IMR-90 (cell line): ENCODE measurements around the gene CAMTA1. TPM values are rescaled to one million over a fixed set of nuclear protein-coding genes. Genes with fewer than 3 reads are reported as not detected.

Source experiments
- ATAC-seq: fragments of 200-7000 bp; cut with Tn5 transposase; 2 replicates; pipeline ENCODE4 v1.9.1; 2020; ENCODE audit warnings: low read depth, mild to moderate bottlenecking, moderate library complexity
- BruUV-seq: library from RNA; stranded (reverse); fragments of 400-500 nt; replicated peaks from 2 replicates; lab custom pipeline; 2021; lab: Mats Ljungman, UMichigan
- CTCF ChIA-PET: fragments of 300-600 bp; formaldehyde crosslinking; extraction: SDS; loops from one replicate; lab custom pipeline; 2021; ENCODE audit warnings: antibody characterized with exemption; lab: Yijun Ruan, JAX
- POLR2A ChIA-PET: fragments of 300-600 bp; sonication (Branson Sonifier 250); formaldehyde crosslinking; loops from one replicate; lab custom pipeline; 2022; ENCODE audit warnings: antibody characterized with exemption; ENCODE audit not compliant: unreplicated experiment; lab: Charles Lee
- DNase-seq: peaks from one replicate; pipeline ENCODE4 v3.0.0; 2013
- H2AFZ ChIP-seq: replicated peaks from 2 replicates; pipeline ENCODE3; 2013; ENCODE audit warnings: low read length, mild to moderate bottlenecking; ENCODE audit not compliant: poor library complexity
- H2AK5ac ChIP-seq: 2 replicates; pipeline ENCODE4 v1.6.1; 2013; ENCODE audit warnings: low read depth, low read length, inconsistent platforms
- H2AK9ac ChIP-seq: replicated peaks from 2 replicates; pipeline ENCODE3; 2013; ENCODE audit warnings: mild to moderate bottlenecking, low read depth, low read length, moderate library complexity; ENCODE audit not compliant: poor library complexity
- H2BK120ac ChIP-seq: 2 replicates; pipeline ENCODE4 v1.6.1; 2013; ENCODE audit warnings: low read depth, low read length, inconsistent platforms
- H2BK15ac ChIP-seq: 3 replicates; pipeline ENCODE4 v1.6.1; 2013; ENCODE audit warnings: low read depth, low read length, inconsistent platforms
- H2BK20ac ChIP-seq: 2 replicates; pipeline ENCODE4 v1.6.1; 2013; ENCODE audit warnings: low read depth, mild to moderate bottlenecking, inconsistent platforms, low read length, moderate library complexity
- H2BK5ac ChIP-seq: 2 replicates; pipeline ENCODE4 v1.6.1; 2013; ENCODE audit warnings: mild to moderate bottlenecking, low read depth, low read length, inconsistent platforms; ENCODE audit not compliant: poor library complexity, severe bottlenecking
- H3K14ac ChIP-seq: replicated peaks from 2 replicates; pipeline ENCODE4 v1.6.1; 2013; ENCODE audit warnings: low read depth, low read length, inconsistent platforms
- H3K18ac ChIP-seq: 2 replicates; pipeline ENCODE4 v1.6.1; 2013; ENCODE audit warnings: low read depth, low read length, control low read depth
- H3K23ac ChIP-seq: 2 replicates; pipeline ENCODE4 v1.6.1; 2013; ENCODE audit warnings: low read depth, low read length, inconsistent platforms
- H3K27ac ChIP-seq: 2 replicates; pipeline ENCODE4 v1.5.1; 2013; ENCODE audit warnings: mild to moderate bottlenecking, control low read depth, low read length; ENCODE audit not compliant: insufficient read depth
- H3K27me3 ChIP-seq: 2 replicates; pipeline ENCODE4 v1.6.1; 2013; ENCODE audit warnings: low read length; ENCODE audit not compliant: control insufficient read depth, insufficient read depth
- H3K36me3 ChIP-seq: 2 replicates; pipeline ENCODE4 v1.6.1; 2013; ENCODE audit warnings: low read length, mixed read lengths; ENCODE audit not compliant: control insufficient read depth, insufficient read depth
- H3K4ac ChIP-seq: 2 replicates; pipeline ENCODE4 v1.6.1; 2013; ENCODE audit warnings: low read depth, low read length, inconsistent platforms
- H3K4me1 ChIP-seq: 2 replicates; pipeline ENCODE4 v1.6.1; 2013; ENCODE audit warnings: low read length, mixed read lengths; ENCODE audit not compliant: control insufficient read depth, insufficient read depth
- H3K4me2 ChIP-seq: 2 replicates; pipeline ENCODE4 v1.6.1; 2013; ENCODE audit warnings: low read depth, mild to moderate bottlenecking, control low read depth, low read length, moderate library complexity
- H3K4me3 ChIP-seq: 2 replicates; pipeline ENCODE4 v1.5.1; 2013; ENCODE audit warnings: low read depth, mild to moderate bottlenecking, control low read depth, low read length, moderate library complexity; ENCODE audit not compliant: insufficient read depth
- H3K56ac ChIP-seq: 2 replicates; pipeline ENCODE4 v1.6.1; 2013; ENCODE audit warnings: low read length, inconsistent platforms; ENCODE audit not compliant: insufficient read depth; ENCODE audit errors: extremely low read depth
- H3K79me1 ChIP-seq, 2 experiments: 2 replicates each; pipeline ENCODE4 v1.6.1; 2013; ENCODE audit warnings: low read length in 2 of 2, inconsistent platforms in 1 of 2, low read depth in 1 of 2
- H3K9ac ChIP-seq: 2 replicates; pipeline ENCODE4 v1.6.1; 2013; ENCODE audit warnings: low read depth, low read length, control low read depth
- H3K9me1 ChIP-seq: 2 replicates; pipeline ENCODE4 v1.6.1; 2013; ENCODE audit warnings: low read length, inconsistent platforms; ENCODE audit not compliant: insufficient read depth
- H3K9me3 ChIP-seq: 2 replicates; pipeline ENCODE4 v1.6.1; 2013; ENCODE audit warnings: low read length; ENCODE audit not compliant: control insufficient read depth, insufficient read depth
- H4K20me1 ChIP-seq: 2 replicates; pipeline ENCODE4 v1.6.1; 2013; ENCODE audit warnings: low read length, inconsistent platforms; ENCODE audit not compliant: insufficient read depth
- H4K5ac ChIP-seq: 2 replicates; pipeline ENCODE4 v1.6.1; 2013; ENCODE audit warnings: mild to moderate bottlenecking, low read depth, low read length, control low read depth
- H4K8ac ChIP-seq, 2 experiments: 2 replicates each; pipeline ENCODE4 v1.6.1; 2013; ENCODE audit warnings: low read depth in 2 of 2, low read length in 2 of 2, control low read depth in 1 of 2, inconsistent platforms in 1 of 2
- H4K91ac ChIP-seq: 2 replicates; pipeline ENCODE4 v1.6.1; 2013; ENCODE audit warnings: low read depth, low read length, inconsistent platforms; ENCODE audit not compliant: insufficient read depth
- BHLHE40 ChIP-seq: fragments of 150-350 bp; IDR thresholded peaks from 2 replicates; pipeline ENCODE4 v1.6.1; 2016; ENCODE audit warnings: mild to moderate bottlenecking, low read depth, low read length
- CEBPB ChIP-seq: IDR thresholded peaks from 2 replicates; pipeline ENCODE4 v1.6.1; 2012; ENCODE audit warnings: low read depth, low read length, improper control_type of control experiment
- CHD1 ChIP-seq: IDR thresholded peaks from 2 replicates; pipeline ENCODE4 v1.6.1; 2012; ENCODE audit warnings: low read depth, low read length, improper control_type of control experiment
- ELK1 ChIP-seq: fragments of 150-350 bp; IDR thresholded peaks from 2 replicates; pipeline ENCODE4 v1.6.1; 2016; ENCODE audit warnings: low read depth, mild to moderate bottlenecking, low read length, moderate library complexity, borderline replicate concordance
- FOS ChIP-seq: fragments of 150-350 bp; IDR thresholded peaks from 2 replicates; pipeline ENCODE4 v1.6.1; 2016; ENCODE audit warnings: low read depth, low read length
- MAFK ChIP-seq: IDR thresholded peaks from 2 replicates; pipeline ENCODE4 v1.6.1; 2012; ENCODE audit warnings: low read depth, low read length, improper control_type of control experiment
- MAZ ChIP-seq: IDR thresholded peaks from 2 replicates; pipeline ENCODE4 v1.6.1; 2012; ENCODE audit warnings: low read depth, mild to moderate bottlenecking, low read length, improper control_type of control experiment, moderate library complexity, borderline replicate concordance
- MXI1 ChIP-seq: IDR thresholded peaks from 2 replicates; pipeline ENCODE4 v1.6.1; 2012; ENCODE audit warnings: low read depth, mild to moderate bottlenecking, low read length, moderate library complexity, borderline replicate concordance
- NFE2L2 ChIP-seq: fragments of 150-350 bp; IDR thresholded peaks from 2 replicates; pipeline ENCODE4 v1.6.1; 2016; ENCODE audit warnings: low read depth, mild to moderate bottlenecking, low read length
- POLR2A ChIP-seq: IDR thresholded peaks from 2 replicates; pipeline ENCODE4 v1.6.1; 2012; ENCODE audit warnings: mild to moderate bottlenecking, low read depth, low read length
- RAD21 ChIP-seq: IDR thresholded peaks from 2 replicates; pipeline ENCODE4 v1.6.1; 2012; ENCODE audit warnings: low read length, improper control_type of control experiment
- RCOR1 ChIP-seq: IDR thresholded peaks from 2 replicates; pipeline ENCODE4 v1.6.1; 2012; ENCODE audit warnings: mild to moderate bottlenecking, low read length, improper control_type of control experiment; ENCODE audit not compliant: insufficient replicate concordance
- RFX5 ChIP-seq: IDR thresholded peaks from 2 replicates; pipeline ENCODE4 v1.8.0; 2012; ENCODE audit warnings: low read depth, mild to moderate bottlenecking, low read length, moderate library complexity
- SMC3 ChIP-seq: fragments of 150-350 bp; IDR thresholded peaks from 2 replicates; pipeline ENCODE4 v1.6.1; 2016; ENCODE audit warnings: low read depth, mild to moderate bottlenecking, antibody characterized with exemption, low read length, moderate library complexity
- USF2 ChIP-seq: fragments of 150-350 bp; IDR thresholded peaks from 2 replicates; pipeline ENCODE4 v1.6.1; 2017; ENCODE audit warnings: mild to moderate bottlenecking, antibody characterized with exemption, low read length, low read depth
- WGBS, 2 experiments: methylation state at CpG; one replicate each; pipeline versions ENCODE4 v1.1.5 to v1.1.7; 2013; ENCODE audit warnings: missing lambda C conversion rate in 2 of 2; ENCODE audit not compliant: insufficient read length in 1 of 2; ENCODE audit errors: extremely low coverage in 2 of 2; 5-methylcytosine and 5-hydroxymethylcytosine counted together
- dilution Hi-C: fragments of 300-500 bp; cut with HindIII; formaldehyde crosslinking; loops from one replicate; pipeline ENCODE4 v1.14.3; 2018; ENCODE audit warnings: low sequenced_read_pairs; ENCODE audit not compliant: unreplicated experiment
- in situ Hi-C: fragments of 300-500 bp; cut with MboI; formaldehyde crosslinking; loops from 3 replicates; pipeline ENCODE4 v1.14.3; 2019; ENCODE audit warnings: low sequenced_read_pairs, inconsistent platforms, mixed read lengths
- intact Hi-C: fragments of 100-400 bp; cut with micrococcal nuclease; formaldehyde crosslinking; loops from 2 replicates; pipeline ENCODE4 v1.10.0; 2022
- polyA plus RNA-seq, 3 experiments: library from polyadenylated mRNA; depleted of rRNA; stranded (reverse); fragments of >200 nt; gene quantifications; 2 replicates each; pipeline ENCODE4 v1.2.3, GENCODE V29; 2012; ENCODE audit warnings: low replicate concordance in 1 of 3
- total RNA-seq: library from RNA; depleted of rRNA; stranded (reverse); fragments of >200 nt; gene quantifications from 2 replicates; pipeline ENCODE4 v1.2.3, GENCODE V29; 2012

CAMTA1 gene
- total and polyA plus RNA-seq, 2 of the 4 experiments (the other 2 are of a cell fraction): 35.5 to 74.3 TPM

- no peak overlapping the region for H2AFZ ChIP-seq
- in situ Hi-C loops: no loop called here
- no peak overlapping the region for H3K23ac ChIP-seq
- no peak overlapping the region for H3K9ac ChIP-seq
- dilution Hi-C loops: no loop called here
- peaks cover 26% of the 10 kb centered on the region for H3K27me3 ChIP-seq
- H3K4ac ChIP-seq: no peak overlapping the region
- H2AK5ac ChIP-seq: no peak overlapping the region
- no peak overlapping the region for H2AK9ac ChIP-seq
- no peak for ATAC-seq
- H3K9me1 ChIP-seq: no peaks in the 10 kb centered on the region
- H3K79me1 ChIP-seq: no peaks in the 10 kb centered on the region
- no TSS peak for BruUV-seq
- H3K36me3 ChIP-seq: no peaks in the 10 kb centered on the region
- no peak overlapping the region for H3K4me2 ChIP-seq
- H3K56ac ChIP-seq: no peak overlapping the region
- no peak overlapping the region for H3K14ac ChIP-seq
- H3K18ac ChIP-seq: no peak overlapping the region
- H4K5ac ChIP-seq: no peak overlapping the region
- no peak overlapping the region for H2BK20ac ChIP-seq
- H3K4me3 ChIP-seq: no peak overlapping the region
- no peak overlapping the region for H4K8ac ChIP-seq
- H2BK5ac ChIP-seq: no peak overlapping the region
- no peaks in the 10 kb centered on the region for H4K20me1 ChIP-seq
- H3K9me3 ChIP-seq: no peaks in the 10 kb centered on the region
- DNase-seq: no peak
- CTCF ChIA-PET: interaction anchor here (0.6 kb wide), 1 partner anchor 203 kb away, joined by 3 read pairs; no protein-coding TSS in a partner anchor
- H4K91ac ChIP-seq: no peak overlapping the region
- no peak overlapping the region for H2BK120ac ChIP-seq
- H2BK15ac ChIP-seq: no peak overlapping the region
- 81% methylated on average over 6 of the region's 18 CpGs; no CpG with 5 or more reads in 1 of the 2 experiments for WGBS, 2 experiments
- H3K4me1 ChIP-seq: no peaks in the 10 kb centered on the region
- H3K27ac ChIP-seq: no peak overlapping the region
- POLR2A ChIA-PET: no interaction called here
- intact Hi-C loops: no loop called here
- TF ChIP-seq MAZ: no peak
- no peak for TF ChIP-seq MAFK
- TF ChIP-seq RCOR1: no peak
- no peak for TF ChIP-seq CEBPB
- no peak for TF ChIP-seq BHLHE40
- TF ChIP-seq NFE2L2: no peak
- TF ChIP-seq USF2: no peak
- no peak for TF ChIP-seq CHD1
- no peak for TF ChIP-seq RAD21
- no peak for TF ChIP-seq ELK1
- TF ChIP-seq SMC3: no peak
- no peak for TF ChIP-seq MXI1
- TF ChIP-seq POLR2A: no peak
- TF ChIP-seq FOS: no peak
- TF ChIP-seq RFX5: no peak
Measured at GRCh38 chr1:7008975-7009740, 223.9 kb downstream of the CAMTA1 start.
